H9 (cell line): Measurements from ENCODE around the gene KHK. TPM values are rescaled to one million over a fixed set of nuclear protein-coding genes. Genes with fewer than 3 reads are reported as not detected.

ENCODE experiments used
- DNase-seq: peaks from one replicate; pipeline ENCODE4 v3.0.0-alpha.2; 2017
- H2AFZ ChIP-seq: one replicate; pipeline ENCODE4 v1.6.1; 2013; ENCODE audit warnings: mild to moderate bottlenecking, low read length, control low read depth, moderate library complexity
- H2AK5ac ChIP-seq: 2 replicates; pipeline ENCODE4 v1.6.1; 2013; ENCODE audit warnings: low read length, control low read depth, mixed read lengths; ENCODE audit not compliant: insufficient read length
- H2BK120ac ChIP-seq: one replicate; pipeline ENCODE4 v1.6.1; 2013; ENCODE audit warnings: low read depth, mild to moderate bottlenecking, low read length, control low read depth, inconsistent platforms; ENCODE audit not compliant: poor library complexity, severe bottlenecking
- H2BK12ac ChIP-seq: 2 replicates; pipeline ENCODE4 v1.6.1; 2013; ENCODE audit warnings: low read length, control low read depth, mixed read lengths, low read depth; ENCODE audit not compliant: insufficient read length
- H2BK15ac ChIP-seq: 2 replicates; pipeline ENCODE4 v1.6.1; 2013; ENCODE audit warnings: low read depth, low read length, control low read depth
- H2BK20ac ChIP-seq: one replicate; pipeline ENCODE4 v1.6.1; 2013; ENCODE audit warnings: low read depth, mild to moderate bottlenecking, low read length, control low read depth, inconsistent platforms; ENCODE audit not compliant: poor library complexity, severe bottlenecking
- H2BK5ac ChIP-seq: 2 replicates; pipeline ENCODE4 v1.6.1; 2013; ENCODE audit warnings: low read length, control low read depth, mixed read lengths; ENCODE audit not compliant: insufficient read length
- H3K14ac ChIP-seq: 2 replicates; pipeline ENCODE4 v1.6.1; 2013; ENCODE audit warnings: low read length, control low read depth; ENCODE audit not compliant: insufficient read depth
- H3K18ac ChIP-seq: 2 replicates; pipeline ENCODE4 v1.6.1; 2013; ENCODE audit warnings: low read depth, mild to moderate bottlenecking, mixed read lengths, low read length, control low read depth; ENCODE audit not compliant: insufficient read length
- H3K23ac ChIP-seq: 2 replicates; pipeline ENCODE4 v1.6.1; 2013; ENCODE audit warnings: low read length, control low read depth, mixed read lengths, low read depth; ENCODE audit not compliant: insufficient read length
- H3K23me2 ChIP-seq: 2 replicates; pipeline ENCODE4 v1.6.1; 2013; ENCODE audit warnings: low read depth, mild to moderate bottlenecking, mixed read lengths, low read length, control low read depth; ENCODE audit not compliant: insufficient read length, poor library complexity, severe bottlenecking
- H3K27ac ChIP-seq: 2 replicates; pipeline ENCODE4 v1.5.1; 2013; ENCODE audit warnings: low read length, control low read depth, mixed read lengths, low read depth; ENCODE audit not compliant: insufficient read length
- H3K27me3 ChIP-seq: 2 replicates; pipeline ENCODE4 v1.6.1; 2013; ENCODE audit warnings: low read length, control low read depth, inconsistent platforms; ENCODE audit not compliant: insufficient read depth
- H3K4ac ChIP-seq: 2 replicates; pipeline ENCODE4 v1.6.1; 2013; ENCODE audit warnings: low read depth, mild to moderate bottlenecking, control low read depth, inconsistent platforms, low read length, moderate library complexity
- H3K4me1 ChIP-seq: 2 replicates; pipeline ENCODE4 v1.6.1; 2013; ENCODE audit warnings: low read length, control low read depth, inconsistent platforms; ENCODE audit not compliant: insufficient read depth
- H3K4me2 ChIP-seq: 2 replicates; pipeline ENCODE4 v1.6.1; 2013; ENCODE audit warnings: low read length, control low read depth, mixed read lengths; ENCODE audit not compliant: insufficient read length, insufficient read depth
- H3K56ac ChIP-seq: 2 replicates; pipeline ENCODE4 v1.6.1; 2013; ENCODE audit warnings: low read depth, mild to moderate bottlenecking, mixed read lengths, low read length, control low read depth; ENCODE audit not compliant: insufficient read length
- H3K79me1 ChIP-seq: 2 replicates; pipeline ENCODE4 v1.6.1; 2013; ENCODE audit warnings: low read depth, mild to moderate bottlenecking, moderate library complexity, low read length, control low read depth, inconsistent platforms; ENCODE audit not compliant: insufficient read depth, poor library complexity, severe bottlenecking
- H3K79me2 ChIP-seq: 2 replicates; pipeline ENCODE4 v1.6.1; 2013; ENCODE audit warnings: low read length, control low read depth, inconsistent platforms; ENCODE audit not compliant: insufficient read depth
- H3K9ac ChIP-seq: 2 replicates; pipeline ENCODE4 v1.6.1; 2013; ENCODE audit warnings: low read length, control low read depth, mixed read lengths; ENCODE audit not compliant: insufficient read length; ENCODE audit errors: extremely low read depth
- H3K9me3 ChIP-seq: one replicate; pipeline ENCODE4 v1.6.1; 2013; ENCODE audit warnings: low read depth, low read length, inconsistent platforms; ENCODE audit not compliant: control insufficient read depth
- H3T11ph ChIP-seq: one replicate; pipeline ENCODE4 v1.6.1; 2013; ENCODE audit warnings: mild to moderate bottlenecking, low read length, control low read depth, inconsistent platforms
- H4K20me1 ChIP-seq: one replicate; pipeline ENCODE4 v1.6.1; 2013; ENCODE audit not compliant: control insufficient read depth, insufficient read length, insufficient read depth
- H4K5ac ChIP-seq: 2 replicates; pipeline ENCODE4 v1.6.1; 2013; ENCODE audit warnings: low read depth, mild to moderate bottlenecking, mixed read lengths, low read length, control low read depth; ENCODE audit not compliant: insufficient read length
- H4K8ac ChIP-seq: replicated peaks from 2 replicates; pipeline ENCODE4 v1.6.1; 2013; ENCODE audit warnings: low read length, control low read depth, mixed read lengths, low read depth; ENCODE audit not compliant: insufficient read length
- H4K91ac ChIP-seq: 2 replicates; pipeline ENCODE4 v1.6.1; 2013; ENCODE audit warnings: low read depth, mild to moderate bottlenecking, moderate library complexity, mixed read lengths, low read length, control low read depth; ENCODE audit not compliant: insufficient read length
- H3K27ac Mint-ChIP-seq, 3 experiments: 2 replicates in 2 of 3; 3 replicates in 1 of 3; pipeline ENCODE4 v1.8.0; 2020 to 2021; ENCODE audit warnings: mixed read lengths in 3 of 3, mild to moderate bottlenecking in 1 of 3, moderate library complexity in 1 of 3
- H3K27me3 Mint-ChIP-seq: 2 replicates; pipeline ENCODE4 v1.8.0; 2021; ENCODE audit warnings: low read depth, mild to moderate bottlenecking, moderate library complexity, mixed read lengths
- H3K36me3 Mint-ChIP-seq, 3 experiments: 2 replicates in 2 of 3; 3 replicates in 1 of 3; pipeline ENCODE4 v1.8.0; 2020 to 2021; ENCODE audit warnings: low read depth in 3 of 3, mixed read lengths in 3 of 3; ENCODE audit not compliant: insufficient read depth in 1 of 3
- H3K4me1 Mint-ChIP-seq, 2 experiments: 2 replicates each; pipeline ENCODE4 v1.8.0; 2020; ENCODE audit warnings: mixed read lengths in 2 of 2
- H3K4me3 Mint-ChIP-seq, 2 experiments: 2 replicates in 1 of 2; 3 replicates in 1 of 2; pipeline ENCODE4 v1.8.0; 2020 to 2021; ENCODE audit warnings: mild to moderate bottlenecking in 2 of 2, mixed read lengths in 2 of 2, moderate library complexity in 1 of 2
- H3K9me3 Mint-ChIP-seq, 2 experiments: 2 replicates in 1 of 2; 3 replicates in 1 of 2; pipeline ENCODE4 v1.8.0; 2020; ENCODE audit warnings: mild to moderate bottlenecking in 2 of 2, mixed read lengths in 2 of 2, moderate library complexity in 1 of 2
- CTCF ChIP-seq: fragments of 200-600 bp; sonication (generic); conservative IDR thresholded peaks from 3 replicates; pipeline ENCODE4 v1.8.0; 2021; ENCODE audit warnings: antibody characterized with exemption, mild to moderate bottlenecking
- WGBS: extraction: QIAGEN DNeasy Blood & Tissue Kit; methylation state at CpG from one replicate; pipeline ENCODE4 v1.1.7; 2013; ENCODE audit warnings: missing lambda C conversion rate, low lambda C conversion rate, mixed read lengths; ENCODE audit not compliant: insufficient read length; ENCODE audit errors: extremely low coverage; 5-methylcytosine and 5-hydroxymethylcytosine counted together
- total RNA-seq: library from RNA; stranded (reverse); gene quantifications from 2 replicates; pipeline ENCODE4 v1.2.1, GENCODE V29; 2021

KHK gene
- total RNA-seq, 1 experiment from 2014 or later: 12.1 TPM

GRCh38 chr2:27117995-27118524, 31.5 kb downstream of the KHK start:
- H4K91ac ChIP-seq: no peak overlapping the region
- TF ChIP-seq CTCF: no peak
- H2BK120ac ChIP-seq: no peak overlapping the region
- H3K4ac ChIP-seq: no peak overlapping the region
- no peaks in the 10 kb centered on the region for H3K79me1 ChIP-seq
- H3K36me3 Mint-ChIP-seq: no peaks in the 10 kb centered on the region; a peak in 3 of 7 replicates
- H3K4me3 Mint-ChIP-seq: peak overlapping the region; percentile 51 to 73
- no peaks in the 10 kb centered on the region for H4K20me1 ChIP-seq
- WGBS: no CpG with 5 or more reads among the region's 14 CpGs
- no peak overlapping the region for H3T11ph ChIP-seq
- H2BK20ac ChIP-seq: no peak overlapping the region
- no peak overlapping the region for H2AFZ ChIP-seq
- H2BK15ac ChIP-seq: no peak overlapping the region
- H3K79me2 ChIP-seq: no peaks in the 10 kb centered on the region
- no peak overlapping the region for H3K9ac ChIP-seq
- H3K27ac ChIP-seq: no peak overlapping the region
- no peak overlapping the region for H3K18ac ChIP-seq
- peak overlapping the region; percentile 62 for H3K4me2 ChIP-seq
- H3K23ac ChIP-seq: no peak overlapping the region
- H4K5ac ChIP-seq: no peak overlapping the region
- H2BK5ac ChIP-seq: no peak overlapping the region
- H3K23me2 ChIP-seq: peaks cover 8% of the 10 kb centered on the region
- H3K4me1 Mint-ChIP-seq: peaks cover 10 to 11% of the 10 kb centered on the region in 2 experiments
- H2AK5ac ChIP-seq: no peak overlapping the region
- H3K56ac ChIP-seq: no peak overlapping the region
- peaks cover 12% of the 10 kb centered on the region; the same call in 1 of the 2 replicates for H3K27me3 ChIP-seq
- no peak overlapping the region for H3K27ac Mint-ChIP-seq
- no peak overlapping the region for H4K8ac ChIP-seq
- H3K9me3 ChIP-seq: no peaks in the 10 kb centered on the region
- peaks cover 62% of the 10 kb centered on the region for H3K27me3 Mint-ChIP-seq
- DNase-seq: no peak
- no peak overlapping the region for H3K14ac ChIP-seq
- H3K4me1 ChIP-seq: peaks cover 2% of the 10 kb centered on the region
- no peaks in the 10 kb centered on the region; a peak in 1 of 5 replicates for H3K9me3 Mint-ChIP-seq
- H2BK12ac ChIP-seq: no peak overlapping the region
